CD4-positive, alpha-beta T cell treated with Interleukin-6 for 4 hours (primary cell): ENCODE data around the gene NRP1.
A peak's percentile ranks its signal among the peaks of the same experiment; 100 is the strongest.

Experiments used
- DNase-seq: peaks from one replicate; pipeline ENCODE4 v3.0.0-alpha.2; 2020; ENCODE audit warnings: mixed read lengths

Gene NRP1

GRCh38 chr10:33201971-33202370 is 132.5 kb downstream of the NRP1 start:
- DNase-seq = no peak

- DNase-seq = no peak
Measured at GRCh38 chr10:33201056-33201780, 133.2 kb downstream of the NRP1 start.

DNA sequence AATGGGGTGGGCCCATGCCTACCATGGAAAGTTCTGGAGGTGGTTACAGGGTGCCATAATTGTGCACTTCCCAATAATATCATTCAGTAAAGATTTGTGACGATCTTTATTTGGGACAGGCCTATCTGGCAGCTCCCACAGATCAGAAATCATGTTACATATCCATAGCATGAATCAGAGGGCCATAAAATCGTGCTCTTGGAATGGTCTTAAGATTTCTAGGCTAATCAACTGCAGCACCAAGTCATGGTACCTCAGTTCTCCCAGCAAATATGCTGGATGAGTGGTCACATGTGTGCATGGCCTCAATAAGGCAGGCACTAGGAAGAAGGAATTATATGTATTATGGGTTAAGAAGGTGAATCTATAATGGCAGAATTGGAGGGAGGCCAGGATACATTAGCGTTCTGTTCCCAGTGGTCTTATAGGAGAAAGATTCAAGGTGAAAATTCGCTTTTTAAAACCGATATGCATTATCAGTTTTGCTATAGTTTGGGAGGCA is 134.7 kb downstream of the NRP1 start:
- DNase-seq = no peak

DNA sequence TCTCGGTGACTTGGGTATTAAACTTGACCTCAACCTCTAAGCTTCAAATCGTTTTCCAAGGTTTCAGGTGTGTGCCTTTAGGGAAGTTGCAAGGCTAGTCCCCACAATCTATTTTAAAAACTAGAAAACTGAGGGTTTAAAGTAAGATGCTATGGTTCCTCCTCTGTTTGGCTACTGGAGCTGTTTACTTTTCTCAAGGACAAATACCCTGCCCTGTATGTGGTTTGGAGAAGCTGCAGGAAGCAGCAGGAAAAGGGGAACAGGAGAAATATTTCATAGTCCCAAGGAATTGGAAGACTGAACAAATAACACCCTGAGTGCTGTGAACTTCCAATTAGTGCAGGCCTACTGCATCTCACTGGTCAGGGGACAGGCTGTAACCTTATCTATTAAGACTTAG is 135.9 kb downstream of the NRP1 start:
- no peak for DNase-seq

DNA sequence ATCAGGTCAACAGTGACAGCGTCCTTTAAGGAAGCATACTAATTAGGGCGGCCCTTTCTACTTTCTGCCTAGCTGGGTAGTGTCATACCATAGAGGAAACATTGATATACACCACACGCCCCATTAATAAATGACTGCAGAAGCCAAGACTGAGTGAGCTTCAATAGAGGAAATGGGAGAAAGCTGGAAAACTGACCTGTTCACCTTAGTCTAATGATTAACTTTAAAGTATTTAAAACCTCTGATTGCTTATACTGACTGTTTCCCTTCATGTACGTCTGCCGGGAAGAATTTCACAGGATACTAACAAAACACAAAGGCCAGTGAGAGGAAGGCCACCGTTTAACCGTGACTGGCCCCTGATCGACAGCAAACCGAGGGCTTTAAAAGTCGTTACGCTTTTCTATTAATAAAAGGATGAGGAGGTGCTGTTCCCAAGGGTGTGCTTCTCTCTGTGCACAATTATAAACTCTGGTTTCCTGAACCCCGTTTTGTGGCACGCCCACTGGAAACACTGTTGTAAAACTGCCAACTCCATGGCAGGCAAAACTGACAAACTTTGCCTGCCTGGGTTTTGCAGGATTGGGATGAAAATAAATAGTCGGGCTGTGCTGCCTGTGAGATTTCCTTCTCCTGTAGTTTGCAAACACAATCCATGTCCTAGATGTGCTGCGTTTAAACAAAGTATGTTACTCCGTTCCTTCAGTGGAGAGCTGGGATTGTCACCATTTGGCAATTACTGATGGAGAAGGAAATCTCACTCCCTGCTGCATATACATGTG is 137.6 kb downstream of the NRP1 start:
- no peak for DNase-seq

GRCh38 chr10:33196377-33196706 is 138.1 kb downstream of the NRP1 start:
- no peak for DNase-seq

GRCh38 chr10:33195608-33196376 is 138.7 kb downstream of the NRP1 start:
- no peak for DNase-seq

- DNase-seq = no peak
Measured at GRCh38 chr10:33193701-33194521, 140.6 kb downstream of the NRP1 start.

DNA sequence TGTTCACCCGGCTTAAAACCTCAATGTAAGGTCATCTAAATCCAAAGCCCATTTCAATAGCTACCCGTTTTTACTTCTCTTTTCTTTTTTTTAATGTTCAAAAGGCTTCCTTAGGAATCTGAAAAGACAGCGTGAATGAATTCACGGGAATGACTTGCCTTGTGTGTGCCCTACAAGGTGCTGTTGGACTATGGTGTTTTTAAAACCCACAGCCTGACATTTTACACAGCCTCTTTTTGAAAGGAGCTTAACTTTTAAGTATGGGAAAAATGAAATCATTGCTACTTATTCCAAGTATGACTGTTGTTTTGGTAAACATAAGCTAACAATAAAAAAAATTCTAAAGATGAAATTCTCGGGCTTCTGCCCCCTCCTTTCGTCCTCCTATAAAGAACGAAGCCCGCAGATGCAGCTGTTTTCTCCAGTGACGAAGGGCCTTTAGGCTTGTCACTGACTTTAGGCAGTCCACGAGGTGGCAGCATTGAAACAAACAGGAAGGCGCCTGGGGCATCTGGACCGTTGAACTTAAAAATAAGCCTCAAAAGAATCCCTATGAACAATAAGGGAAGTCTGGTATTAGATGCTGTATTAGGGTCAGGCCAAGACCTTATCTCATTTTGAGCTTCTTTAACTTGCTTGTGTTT is 141.3 kb downstream of the NRP1 start:
- DNase-seq = peak; percentile 83

- no peak for DNase-seq
Measured at GRCh38 chr10:33192190-33192589, 142.3 kb downstream of the NRP1 start.

GRCh38 chr10:33190406-33190805 is 144.1 kb downstream of the NRP1 start:
- no peak for DNase-seq

DNA sequence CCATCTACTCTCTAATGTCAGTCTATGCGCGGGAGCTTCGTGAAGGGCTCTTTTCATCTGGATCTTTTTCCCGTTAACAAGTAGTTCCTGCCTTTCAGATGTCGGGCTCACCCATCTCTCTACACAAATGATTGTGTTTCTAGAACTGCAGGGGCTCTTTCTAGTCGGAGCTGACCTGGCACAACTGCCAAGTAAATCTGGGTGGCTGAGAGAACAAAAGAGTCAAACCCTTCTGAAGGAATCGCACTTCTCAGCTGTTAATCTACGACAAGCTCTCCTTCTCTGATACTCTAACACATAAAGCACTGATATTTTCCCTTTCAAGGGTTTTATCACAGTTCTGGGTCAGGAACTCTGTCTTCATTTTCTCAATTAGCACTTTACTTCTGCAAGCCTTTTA is 144.7 kb downstream of the NRP1 start:
- no peak for DNase-seq

DNA sequence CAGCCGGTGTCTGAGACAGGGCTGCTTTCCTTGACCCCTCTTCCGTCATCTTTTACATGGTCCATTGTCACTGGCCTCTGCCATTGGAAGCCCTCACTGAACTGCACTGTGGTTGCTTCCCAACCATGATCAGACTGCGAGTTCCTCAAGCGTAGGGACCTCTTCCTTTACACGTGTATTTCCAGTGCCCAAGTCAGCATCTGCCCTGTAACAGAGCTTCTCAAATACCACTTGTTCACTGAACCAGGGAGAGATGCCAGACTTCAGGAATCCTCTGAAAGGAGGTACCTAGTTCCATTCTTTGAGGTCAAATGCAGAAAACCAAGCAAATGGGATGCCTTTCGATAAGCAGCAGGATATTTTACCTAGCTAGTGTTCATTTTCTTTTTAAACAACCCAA is 145.1 kb downstream of the NRP1 start:
- no peak for DNase-seq

DNA sequence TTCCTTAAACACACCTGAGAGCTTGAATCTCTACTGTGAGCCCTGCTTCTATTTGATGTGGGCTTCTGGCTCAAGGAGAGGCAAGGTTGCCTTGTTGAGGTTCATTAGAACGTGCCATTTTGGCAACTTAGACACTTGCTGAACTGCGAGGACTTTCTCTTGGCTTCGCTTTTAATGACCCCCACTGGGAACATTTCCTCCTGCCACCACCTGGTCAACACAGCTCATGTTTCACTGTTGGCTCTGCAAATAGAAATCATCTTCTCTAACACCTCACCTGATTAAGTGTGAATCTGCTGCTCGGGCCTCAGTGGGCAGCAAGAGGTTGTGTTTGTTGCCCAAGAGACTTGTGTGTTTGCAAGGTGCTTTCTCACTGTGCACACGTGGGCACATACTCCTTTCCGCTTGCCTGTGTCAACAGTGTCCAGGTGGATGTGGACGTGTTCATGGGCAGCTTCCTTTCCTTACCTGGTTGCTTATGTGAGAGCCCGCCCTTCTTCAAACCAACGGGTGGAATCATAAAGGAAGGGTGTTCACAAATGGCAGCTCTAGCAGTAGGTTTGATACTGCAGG is 147.0 kb downstream of the NRP1 start:
- DNase-seq = no peak

DNA sequence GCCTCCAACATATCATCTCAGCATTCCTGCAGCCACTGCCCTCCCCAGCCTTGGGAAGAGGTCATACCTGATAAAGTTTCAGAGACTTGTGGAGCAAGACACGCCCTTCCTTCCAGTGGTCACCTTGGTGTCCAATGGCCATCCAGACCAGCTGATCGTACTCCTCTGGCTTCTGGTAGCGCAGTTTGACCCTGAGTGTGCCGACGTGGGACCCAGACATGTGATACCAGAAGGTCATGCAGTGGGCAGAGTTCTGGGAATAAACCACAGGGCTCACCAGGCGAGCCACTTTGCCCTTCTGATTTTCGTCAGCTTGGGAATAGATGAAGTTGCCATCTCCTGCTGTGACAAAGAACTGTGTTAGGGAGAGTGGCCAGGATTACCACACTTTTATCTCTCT is 148.3 kb downstream of the NRP1 start:
- DNase-seq = no peak

DNA sequence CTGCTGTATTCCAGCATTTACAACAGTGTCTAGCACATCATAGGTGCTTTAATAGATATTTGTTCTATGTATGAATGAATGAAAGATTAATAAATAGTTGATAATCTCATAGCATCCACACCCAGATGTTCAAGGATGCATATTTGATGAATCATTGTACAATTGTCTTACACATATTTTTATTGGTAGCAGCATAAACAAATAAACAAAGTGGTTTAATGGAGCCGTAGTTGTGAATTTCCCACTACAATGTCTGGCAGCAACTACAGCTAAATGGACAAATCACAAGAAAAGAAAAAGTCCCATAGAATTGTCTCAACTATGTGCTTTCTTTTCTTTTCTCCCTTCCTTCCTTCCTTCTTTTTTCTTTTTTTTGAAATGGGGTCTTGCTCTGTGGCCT is 150.8 kb downstream of the NRP1 start:
- DNase-seq = no peak

GRCh38 chr10:33180921-33181320 is 153.5 kb downstream of the NRP1 start:
- DNase-seq = no peak

- DNase-seq = no peak
Measured at GRCh38 chr10:33180390-33180789, 154.1 kb downstream of the NRP1 start.

DNA sequence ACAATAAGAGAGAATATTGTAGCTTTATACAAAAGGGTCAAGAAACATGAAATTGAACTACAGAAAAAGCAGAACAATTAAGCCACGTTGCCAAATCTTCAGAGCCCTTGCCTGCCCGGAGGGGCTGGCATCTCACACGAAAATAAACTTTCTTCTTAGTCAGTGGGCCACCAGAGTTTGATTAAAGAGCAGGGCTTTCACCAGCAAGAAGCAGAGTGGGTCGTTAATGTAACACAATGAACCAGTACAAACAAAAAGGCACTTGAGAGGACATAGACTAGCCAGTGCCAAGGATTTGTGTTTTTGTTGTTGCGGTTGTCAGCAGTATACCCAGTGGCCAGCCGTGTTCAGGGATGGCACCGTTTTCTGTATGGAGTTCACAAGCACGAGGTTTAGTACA is 155.4 kb downstream of the NRP1 start:
- DNase-seq = no peak

GRCh38 chr10:33178026-33178755 is 156.3 kb downstream of the NRP1 start:
- DNase-seq = no peak

DNA sequence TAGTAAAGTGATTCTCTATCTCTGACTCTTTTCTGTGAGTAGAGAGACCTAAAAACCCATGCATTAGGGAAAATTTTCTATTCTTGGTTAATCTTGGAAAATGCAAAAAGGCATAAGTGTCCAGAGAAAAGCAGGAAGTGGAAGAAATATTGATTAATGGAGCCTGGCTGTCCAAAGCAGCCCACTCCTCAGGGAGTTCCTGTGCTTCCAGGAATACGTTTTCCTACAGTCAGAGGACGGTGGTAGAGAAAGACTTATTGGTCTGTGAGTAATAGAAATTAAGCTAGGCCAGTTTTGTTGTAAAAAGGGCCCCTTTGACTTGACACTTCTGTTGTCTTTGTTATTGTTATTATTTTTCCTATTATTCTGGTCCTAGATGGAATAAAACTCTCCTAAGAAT is 157.8 kb downstream of the NRP1 start:
- DNase-seq = no peak
